ENCODE results near the gene TAS2R42. TPM values are rescaled to one million over a fixed set of nuclear protein-coding genes. Genes with fewer than 3 reads are reported as not detected.

The TAS2R42 gene
- total RNA-seq, 1 donor from 2014 or later = not detected

GRCh38 chr12:11152725-11153124, 34.0 kb downstream of the TAS2R42 start:
- Histone ChIP-seq H3K27me3 (ENCODE audit: control insufficient read depth in 3 of 3, insufficient read depth in 3 of 3, low read length in 3 of 3) (no peaks in the 10 kb centered on the region), H3K4me1 (ENCODE audit: control insufficient read depth in 3 of 3, insufficient read depth in 3 of 3, low read length in 3 of 3) (no peaks in the 10 kb centered on the region), H3K9me3 (ENCODE audit: control insufficient read depth in 3 of 3, low read length in 3 of 3) (no peaks in the 10 kb centered on the region), H3K9ac (ENCODE audit: low read depth in 1 of 3, low read length in 3 of 3) (no peak overlapping the region), H3K4me3 (ENCODE audit: low read length in 3 of 3) (no peak overlapping the region), H3K27ac (ENCODE audit: low read depth, low read length) (no peak overlapping the region), H3K36me3 (ENCODE audit: control insufficient read depth in 3 of 3, insufficient read depth in 3 of 3, low read length in 3 of 3) (no peaks in the 10 kb centered on the region)

DNA sequence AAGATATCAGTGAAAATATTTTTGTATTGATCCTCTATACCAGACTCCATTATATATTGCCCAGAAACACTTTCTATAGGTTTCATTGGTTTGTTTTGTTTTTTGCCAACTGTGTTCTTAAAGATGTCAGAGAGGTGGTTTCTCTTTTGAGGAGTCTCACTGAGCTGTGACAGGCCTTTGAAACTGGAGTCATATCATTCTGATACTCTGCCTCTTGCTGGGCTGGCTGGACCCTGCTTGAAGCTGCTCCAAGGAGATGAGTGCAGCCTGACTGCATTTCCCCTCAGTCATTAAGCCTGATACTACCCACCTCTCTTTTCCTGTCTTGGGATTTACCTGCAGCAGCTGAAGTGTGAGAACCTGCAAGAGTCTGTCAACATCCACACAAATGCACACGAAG, 35.9 kb downstream of the TAS2R42 start:
- Histone ChIP-seq H3K4me3 (ENCODE audit: low read length in 3 of 3) (no peak overlapping the region), H3K27me3 (ENCODE audit: control insufficient read depth in 3 of 3, insufficient read depth in 3 of 3, low read length in 3 of 3) (no peaks in the 10 kb centered on the region), H3K27ac (ENCODE audit: low read depth, low read length) (no peak overlapping the region), H3K36me3 (ENCODE audit: control insufficient read depth in 3 of 3, insufficient read depth in 3 of 3, low read length in 3 of 3) (no peaks in the 10 kb centered on the region), H3K4me1 (ENCODE audit: control insufficient read depth in 3 of 3, insufficient read depth in 3 of 3, low read length in 3 of 3) (no peaks in the 10 kb centered on the region), H3K9ac (ENCODE audit: low read depth in 1 of 3, low read length in 3 of 3) (no peak overlapping the region), H3K9me3 (ENCODE audit: control insufficient read depth in 3 of 3, low read length in 3 of 3) (no peaks in the 10 kb centered on the region)

DNA sequence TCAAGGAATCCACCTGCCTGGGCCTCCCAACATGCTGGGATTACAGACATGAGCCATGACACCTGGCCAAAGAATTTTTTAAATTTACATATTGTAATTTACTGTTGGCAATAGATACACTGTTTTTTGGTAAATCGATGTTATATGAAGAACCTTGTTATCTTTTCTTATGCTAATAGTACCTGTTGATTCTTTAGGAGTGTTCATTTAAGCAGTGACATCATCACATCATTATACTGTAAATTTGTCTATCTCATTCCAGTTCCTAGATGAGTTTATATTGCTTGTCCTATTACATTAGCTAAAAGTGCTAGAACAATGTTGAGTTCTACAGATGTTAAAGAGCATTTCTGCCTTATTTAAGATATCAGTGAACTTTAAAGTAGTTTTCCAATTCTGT, 39.3 kb downstream of the TAS2R42 start:
- Histone ChIP-seq H3K27me3 (ENCODE audit: control insufficient read depth in 3 of 3, insufficient read depth in 3 of 3, low read length in 3 of 3) (no peaks in the 10 kb centered on the region), H3K36me3 (ENCODE audit: control insufficient read depth in 3 of 3, insufficient read depth in 3 of 3, low read length in 3 of 3) (peaks cover 0 to 2% (median 0%) of the 10 kb centered on the region in 3 donors), H3K27ac (ENCODE audit: low read depth, low read length) (no peak overlapping the region), H3K9me3 (ENCODE audit: control insufficient read depth in 3 of 3, low read length in 3 of 3) (no peaks in the 10 kb centered on the region), H3K4me3 (ENCODE audit: low read length in 3 of 3) (no peak overlapping the region), H3K9ac (ENCODE audit: low read depth in 1 of 3, low read length in 3 of 3) (no peak overlapping the region), H3K4me1 (ENCODE audit: control insufficient read depth in 3 of 3, insufficient read depth in 3 of 3, low read length in 3 of 3) (no peaks in the 10 kb centered on the region)

DNA sequence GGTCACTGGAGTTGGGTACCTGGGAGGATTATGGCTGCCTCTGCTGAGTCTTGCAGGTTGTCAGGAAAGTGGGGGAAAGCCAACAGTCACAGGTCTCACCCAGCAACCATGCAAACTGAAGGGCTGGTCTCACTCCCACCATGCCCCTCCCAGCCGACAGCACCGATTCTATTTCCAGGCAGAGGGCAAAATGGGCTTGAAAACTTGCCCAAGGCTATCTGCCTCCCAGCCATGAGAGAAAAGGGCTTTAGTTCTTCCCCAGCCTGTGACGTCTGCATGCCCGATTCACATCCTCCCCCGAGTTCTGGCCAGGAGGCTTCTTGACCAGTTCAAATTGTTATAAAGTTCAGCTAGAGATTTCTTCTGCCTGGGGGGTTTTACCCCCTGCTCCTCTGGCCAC, 42.4 kb downstream of the TAS2R42 start:
- no peak overlapping the region for H3K9ac ChIP-seq (ENCODE audit: low read depth in 1 of 3, low read length in 3 of 3)
- H3K36me3 ChIP-seq (ENCODE audit: control insufficient read depth in 3 of 3, insufficient read depth in 3 of 3, low read length in 3 of 3) = peaks cover 0 to 2% (median 0%) of the 10 kb centered on the region in 3 donors
- no peak overlapping the region for H3K27ac ChIP-seq (ENCODE audit: low read depth, low read length)
- H3K27me3 ChIP-seq (ENCODE audit: control insufficient read depth in 3 of 3, insufficient read depth in 3 of 3, low read length in 3 of 3) = no peaks in the 10 kb centered on the region
- H3K9me3 ChIP-seq (ENCODE audit: control insufficient read depth in 3 of 3, low read length in 3 of 3) = no peaks in the 10 kb centered on the region
- H3K4me3 ChIP-seq (ENCODE audit: low read length in 3 of 3) = no peak overlapping the region
- no peaks in the 10 kb centered on the region for H3K4me1 ChIP-seq (ENCODE audit: control insufficient read depth in 3 of 3, insufficient read depth in 3 of 3, low read length in 3 of 3)

GRCh38 chr12:11143352-11143751, 43.4 kb downstream of the TAS2R42 start:
- Histone ChIP-seq H3K27ac (ENCODE audit: low read depth, low read length) (no peak overlapping the region), H3K9me3 (ENCODE audit: control insufficient read depth in 3 of 3, low read length in 3 of 3) (no peaks in the 10 kb centered on the region)

GRCh38 chr12:11136075-11136474, 50.7 kb downstream of the TAS2R42 start:
- H3K9ac ChIP-seq (ENCODE audit: low read depth in 1 of 3, low read length in 3 of 3) = no peak overlapping the region
- no peak overlapping the region for H3K27ac ChIP-seq (ENCODE audit: low read depth, low read length)
- no peaks in the 10 kb centered on the region for H3K36me3 ChIP-seq (ENCODE audit: control insufficient read depth in 3 of 3, insufficient read depth in 3 of 3, low read length in 3 of 3)
- H3K9me3 ChIP-seq (ENCODE audit: control insufficient read depth in 3 of 3, low read length in 3 of 3) = no peaks in the 10 kb centered on the region
- H3K4me1 ChIP-seq (ENCODE audit: control insufficient read depth in 3 of 3, insufficient read depth in 3 of 3, low read length in 3 of 3) = peaks cover 0 to 2% (median 2%) of the 10 kb centered on the region in 3 donors
- no peak overlapping the region for H3K4me3 ChIP-seq (ENCODE audit: low read length in 3 of 3)
- no peaks in the 10 kb centered on the region for H3K27me3 ChIP-seq (ENCODE audit: control insufficient read depth in 3 of 3, insufficient read depth in 3 of 3, low read length in 3 of 3)

More at GRCh38 chr12:11143352-11143751, 43.4 kb downstream of the TAS2R42 start:
- Histone ChIP-seq H3K4me1 (ENCODE audit: control insufficient read depth in 3 of 3, insufficient read depth in 3 of 3, low read length in 3 of 3) (no peaks in the 10 kb centered on the region), H3K36me3 (ENCODE audit: control insufficient read depth in 3 of 3, insufficient read depth in 3 of 3, low read length in 3 of 3) (peaks cover 0 to 2% (median 0%) of the 10 kb centered on the region in 3 donors), H3K9ac (ENCODE audit: low read depth in 1 of 3, low read length in 3 of 3) (no peak overlapping the region), H3K4me3 (ENCODE audit: low read length in 3 of 3) (no peak overlapping the region), H3K27me3 (ENCODE audit: control insufficient read depth in 3 of 3, insufficient read depth in 3 of 3, low read length in 3 of 3) (no peaks in the 10 kb centered on the region)

Other genes with a start within 250 kb of the TAS2R42 start
- gene TAS2R14, start 247.7 kb downstream of the TAS2R42 start, total RNA-seq = 6.8 TPM
- gene TAS2R50, start 200.0 kb downstream of the TAS2R42 start, total RNA-seq = 7.8 TPM
- gene TAS2R20, start 188.6 kb downstream of the TAS2R42 start, total RNA-seq = 6.3 TPM
- 9.9 TPM for gene TAS2R19, start 164.3 kb downstream of the TAS2R42 start, total RNA-seq
- gene TAS2R31, start 155.5 kb downstream of the TAS2R42 start, total RNA-seq = 8.9 TPM
- 3.1 TPM for gene TAS2R46, start 124.6 kb downstream of the TAS2R42 start, total RNA-seq
- gene TAS2R43, start 94.6 kb downstream of the TAS2R42 start, total RNA-seq = 11.5 TPM
- gene TAS2R30, start 52.3 kb downstream of the TAS2R42 start, total RNA-seq = 12.5 TPM
- 4.7 TPM for gene SMIM10L1, start 15.7 kb downstream of the TAS2R42 start, total RNA-seq
- gene PRB3, start 82.8 kb upstream of the TAS2R42 start, total RNA-seq = not detected
- not detected for gene PRB4, start 123.5 kb upstream of the TAS2R42 start, total RNA-seq
- gene PRB2, start 208.6 kb upstream of the TAS2R42 start, total RNA-seq = not detected

Data from skeletal muscle tissue (tissue), 4 donors.